ENCODE data around the gene COBL.

Gene COBL

GRCh38 chr7:51229106-51229537 is 87.5 kb downstream of the COBL start:
- H3K27me3 ChIP-seq (ENCODE audit: control insufficient read depth in 5 of 5, insufficient read depth in 4 of 5, low read length in 5 of 5): peaks cover 0 to 15% (median 2%) of the 10 kb centered on the region in 5 donors
- no peaks in the 10 kb centered on the region for H3K4me1 ChIP-seq (ENCODE audit: control insufficient read depth in 5 of 5, insufficient read depth in 5 of 5, low read length in 5 of 5)
- H3K4me3 ChIP-seq (ENCODE audit: low read depth in 1 of 5, low read length in 5 of 5): no peak overlapping the region
- H3K36me3 ChIP-seq (ENCODE audit: control insufficient read depth in 5 of 5, insufficient read depth in 5 of 5, low read length in 5 of 5): no peaks in the 10 kb centered on the region
- H3K27ac ChIP-seq (ENCODE audit: low read depth, low read length): no peak overlapping the region
- no peak overlapping the region for H3K9ac ChIP-seq (ENCODE audit: low read length in 5 of 5)
- no peaks in the 10 kb centered on the region for H3K9me3 ChIP-seq (ENCODE audit: control insufficient read depth in 5 of 5, low read length in 5 of 5)

GRCh38 chr7:51228386-51228958 is 88.1 kb downstream of the COBL start:
- Histone ChIP-seq H3K9ac (ENCODE audit: low read length in 5 of 5) (no peak overlapping the region), H3K27me3 (ENCODE audit: control insufficient read depth in 5 of 5, insufficient read depth in 4 of 5, low read length in 5 of 5) (peaks cover 0 to 15% (median 2%) of the 10 kb centered on the region in 5 donors), H3K4me3 (ENCODE audit: low read depth in 1 of 5, low read length in 5 of 5) (no peak overlapping the region), H3K36me3 (ENCODE audit: control insufficient read depth in 5 of 5, insufficient read depth in 5 of 5, low read length in 5 of 5) (no peaks in the 10 kb centered on the region), H3K27ac (ENCODE audit: low read depth, low read length) (no peak overlapping the region), H3K9me3 (ENCODE audit: control insufficient read depth in 5 of 5, low read length in 5 of 5) (no peaks in the 10 kb centered on the region), H3K4me1 (ENCODE audit: control insufficient read depth in 5 of 5, insufficient read depth in 5 of 5, low read length in 5 of 5) (no peaks in the 10 kb centered on the region)

- H3K27me3 ChIP-seq (ENCODE audit: control insufficient read depth in 5 of 5, insufficient read depth in 4 of 5, low read length in 5 of 5): peaks cover 0 to 15% (median 2%) of the 10 kb centered on the region in 5 donors
- H3K4me3 ChIP-seq (ENCODE audit: low read depth in 1 of 5, low read length in 5 of 5): no peak overlapping the region
- H3K4me1 ChIP-seq (ENCODE audit: control insufficient read depth in 5 of 5, insufficient read depth in 5 of 5, low read length in 5 of 5): no peaks in the 10 kb centered on the region
- no peak overlapping the region for H3K9ac ChIP-seq (ENCODE audit: low read length in 5 of 5)
- no peak overlapping the region for H3K27ac ChIP-seq (ENCODE audit: low read depth, low read length)
- H3K36me3 ChIP-seq (ENCODE audit: control insufficient read depth in 5 of 5, insufficient read depth in 5 of 5, low read length in 5 of 5): no peaks in the 10 kb centered on the region
- no peaks in the 10 kb centered on the region for H3K9me3 ChIP-seq (ENCODE audit: control insufficient read depth in 5 of 5, low read length in 5 of 5)
These were observed 88.7 kb downstream of the COBL start for GRCh38 chr7:51227861-51228260.

- Histone ChIP-seq H3K4me1 (ENCODE audit: control insufficient read depth in 5 of 5, insufficient read depth in 5 of 5, low read length in 5 of 5) (no peaks in the 10 kb centered on the region), H3K9ac (ENCODE audit: low read length in 5 of 5) (no peak overlapping the region), H3K36me3 (ENCODE audit: control insufficient read depth in 5 of 5, insufficient read depth in 5 of 5, low read length in 5 of 5) (no peaks in the 10 kb centered on the region), H3K27ac (ENCODE audit: low read depth, low read length) (no peak overlapping the region), H3K9me3 (ENCODE audit: control insufficient read depth in 5 of 5, low read length in 5 of 5) (no peaks in the 10 kb centered on the region), H3K4me3 (ENCODE audit: low read depth in 1 of 5, low read length in 5 of 5) (no peak overlapping the region), H3K27me3 (ENCODE audit: control insufficient read depth in 5 of 5, insufficient read depth in 4 of 5, low read length in 5 of 5) (peaks cover 0 to 15% (median 2%) of the 10 kb centered on the region in 5 donors)
These were observed 89.6 kb downstream of the COBL start for GRCh38 chr7:51226916-51227535.

- Histone ChIP-seq H3K27me3 (ENCODE audit: control insufficient read depth in 5 of 5, insufficient read depth in 4 of 5, low read length in 5 of 5) (peaks cover 0 to 9% (median 2%) of the 10 kb centered on the region in 5 donors), H3K9me3 (ENCODE audit: control insufficient read depth in 5 of 5, low read length in 5 of 5) (no peaks in the 10 kb centered on the region), H3K9ac (ENCODE audit: low read length in 5 of 5) (no peak overlapping the region), H3K27ac (ENCODE audit: low read depth, low read length) (no peak overlapping the region), H3K4me1 (ENCODE audit: control insufficient read depth in 5 of 5, insufficient read depth in 5 of 5, low read length in 5 of 5) (no peaks in the 10 kb centered on the region), H3K4me3 (ENCODE audit: low read depth in 1 of 5, low read length in 5 of 5) (no peak overlapping the region), H3K36me3 (ENCODE audit: control insufficient read depth in 5 of 5, insufficient read depth in 5 of 5, low read length in 5 of 5) (no peaks in the 10 kb centered on the region)
These were observed 90.4 kb downstream of the COBL start for GRCh38 chr7:51226063-51226755.

- H3K27ac ChIP-seq (ENCODE audit: low read depth, low read length): no peak overlapping the region
- H3K27me3 ChIP-seq (ENCODE audit: control insufficient read depth in 5 of 5, insufficient read depth in 4 of 5, low read length in 5 of 5): peaks cover 0 to 4% (median under 1%) of the 10 kb centered on the region in 5 donors
- no peaks in the 10 kb centered on the region for H3K4me1 ChIP-seq (ENCODE audit: control insufficient read depth in 5 of 5, insufficient read depth in 5 of 5, low read length in 5 of 5)
- no peak overlapping the region for H3K4me3 ChIP-seq (ENCODE audit: low read depth in 1 of 5, low read length in 5 of 5)
- no peaks in the 10 kb centered on the region for H3K36me3 ChIP-seq (ENCODE audit: control insufficient read depth in 5 of 5, insufficient read depth in 5 of 5, low read length in 5 of 5)
- H3K9ac ChIP-seq (ENCODE audit: low read length in 5 of 5): no peak overlapping the region
- H3K9me3 ChIP-seq (ENCODE audit: control insufficient read depth in 5 of 5, low read length in 5 of 5): no peaks in the 10 kb centered on the region
These were observed 91.6 kb downstream of the COBL start for GRCh38 chr7:51224811-51225595.

- Histone ChIP-seq H3K9me3 (ENCODE audit: control insufficient read depth in 5 of 5, low read length in 5 of 5) (no peaks in the 10 kb centered on the region), H3K36me3 (ENCODE audit: control insufficient read depth in 5 of 5, insufficient read depth in 5 of 5, low read length in 5 of 5) (no peaks in the 10 kb centered on the region), H3K4me3 (ENCODE audit: low read depth in 1 of 5, low read length in 5 of 5) (no peak overlapping the region), H3K27ac (ENCODE audit: low read depth, low read length) (no peak overlapping the region), H3K27me3 (ENCODE audit: control insufficient read depth in 5 of 5, insufficient read depth in 4 of 5, low read length in 5 of 5) (peaks cover 0 to 3% (median 0%) of the 10 kb centered on the region in 5 donors), H3K9ac (ENCODE audit: low read length in 5 of 5) (no peak overlapping the region), H3K4me1 (ENCODE audit: control insufficient read depth in 5 of 5, insufficient read depth in 5 of 5, low read length in 5 of 5) (no peaks in the 10 kb centered on the region)
These were observed 93.1 kb downstream of the COBL start for GRCh38 chr7:51223505-51223904.

- no peak overlapping the region for H3K27ac ChIP-seq (ENCODE audit: low read depth, low read length)
- H3K27me3 ChIP-seq (ENCODE audit: control insufficient read depth in 5 of 5, insufficient read depth in 4 of 5, low read length in 5 of 5): peaks cover 0 to 3% (median 0%) of the 10 kb centered on the region in 5 donors
- no peaks in the 10 kb centered on the region for H3K9me3 ChIP-seq (ENCODE audit: control insufficient read depth in 5 of 5, low read length in 5 of 5)
- H3K36me3 ChIP-seq (ENCODE audit: control insufficient read depth in 5 of 5, insufficient read depth in 5 of 5, low read length in 5 of 5): no peaks in the 10 kb centered on the region
- H3K4me1 ChIP-seq (ENCODE audit: control insufficient read depth in 5 of 5, insufficient read depth in 5 of 5, low read length in 5 of 5): no peaks in the 10 kb centered on the region
- no peak overlapping the region for H3K4me3 ChIP-seq (ENCODE audit: low read depth in 1 of 5, low read length in 5 of 5)
- H3K9ac ChIP-seq (ENCODE audit: low read length in 5 of 5): no peak overlapping the region
These were observed 93.7 kb downstream of the COBL start for GRCh38 chr7:51222916-51223315.

GRCh38 chr7:51220226-51220625 is 96.4 kb downstream of the COBL start:
- Histone ChIP-seq H3K27ac (ENCODE audit: low read depth, low read length) (no peak overlapping the region), H3K4me1 (ENCODE audit: control insufficient read depth in 5 of 5, insufficient read depth in 5 of 5, low read length in 5 of 5) (no peaks in the 10 kb centered on the region), H3K9me3 (ENCODE audit: control insufficient read depth in 5 of 5, low read length in 5 of 5) (no peaks in the 10 kb centered on the region)

More at GRCh38 chr7:51220226-51220625, 96.4 kb downstream of the COBL start:
- no peak overlapping the region for H3K4me3 ChIP-seq (ENCODE audit: low read depth in 1 of 5, low read length in 5 of 5)
- H3K27me3 ChIP-seq (ENCODE audit: control insufficient read depth in 5 of 5, insufficient read depth in 4 of 5, low read length in 5 of 5): peaks cover 0 to 3% (median 0%) of the 10 kb centered on the region in 5 donors
- no peaks in the 10 kb centered on the region for H3K36me3 ChIP-seq (ENCODE audit: control insufficient read depth in 5 of 5, insufficient read depth in 5 of 5, low read length in 5 of 5)
- no peak overlapping the region for H3K9ac ChIP-seq (ENCODE audit: low read length in 5 of 5)

All from subcutaneous abdominal adipose tissue (tissue), 5 donors.